ENCODE data around the gene MYH11.

- TF ChIP-seq CTCF (conservative IDR thresholded peaks at IDR 0.05; ENCODE audit: low read length) = no peak
- TF ChIP-seq EZH2phosphoT487 (IDR thresholded peaks at IDR 0.05; ENCODE audit: borderline replicate concordance) = no peak
Observed at GRCh38 chr16:15708096-15708495, 148.7 kb downstream of the MYH11 start.

Data from Loucy (cell line).